Fibroblast of lung (primary cell): ENCODE results near the gene BTBD2. TPM values are rescaled to one million over a fixed set of nuclear protein-coding genes. Genes with fewer than 3 reads are reported as not detected.

ENCODE experiments used
- DNase-seq, 2 donors: peaks; one replicate each; pipeline versions ENCODE4 v3.0.0 to v3.0.0-alpha.2; 2010; ENCODE audit warnings: low read depth in 2 of 2
- H2AFZ ChIP-seq: 2 replicates; pipeline ENCODE4 v1.5.1; 2012; ENCODE audit warnings: low read length, control low read depth, inconsistent platforms
- H3K27ac ChIP-seq: 2 replicates; pipeline ENCODE4 v1.5.1; 2011; ENCODE audit warnings: low read length, control low read depth; ENCODE audit not compliant: insufficient read depth
- H3K27me3 ChIP-seq: 2 replicates; pipeline ENCODE4 v1.5.1; 2011; ENCODE audit warnings: mild to moderate bottlenecking, low read length; ENCODE audit not compliant: control insufficient read depth, insufficient read depth
- H3K36me3 ChIP-seq: 2 replicates; pipeline ENCODE4 v1.5.1; 2011; ENCODE audit warnings: low read length; ENCODE audit not compliant: control insufficient read depth, insufficient read depth
- H3K4me1 ChIP-seq: 2 replicates; pipeline ENCODE4 v1.5.1; 2011; ENCODE audit warnings: low read length; ENCODE audit not compliant: control insufficient read depth, insufficient read depth; ENCODE audit errors: extremely low read depth
- H3K4me2 ChIP-seq: 2 replicates; pipeline ENCODE4 v1.5.1; 2011; ENCODE audit warnings: low read length, control low read depth; ENCODE audit not compliant: insufficient read depth; ENCODE audit errors: extremely low read depth
- H3K4me3 ChIP-seq, 4 experiments: fragments of 200-600 bp in 1 of 4; sonication (generic) in 1 of 4; replicated peaks in 1 of 4; 2 replicates each; pipeline ENCODE4 v1.5.1; 2011 to 2016; ENCODE audit warnings: low read length in 4 of 4, low read depth in 3 of 4, mild to moderate bottlenecking in 3 of 4, control low read depth in 2 of 4, inconsistent platforms in 1 of 4, mixed read lengths in 1 of 4; ENCODE audit not compliant: insufficient read depth in 1 of 4; ENCODE audit errors: control extremely low read depth in 1 of 4
- H3K79me2 ChIP-seq: 2 replicates; pipeline ENCODE4 v1.5.1; 2012; ENCODE audit warnings: mild to moderate bottlenecking, low read length, inconsistent platforms; ENCODE audit not compliant: control insufficient read depth, insufficient read depth
- H3K9ac ChIP-seq: 2 replicates; pipeline ENCODE4 v1.5.1; 2011; ENCODE audit warnings: mild to moderate bottlenecking, low read length, control low read depth; ENCODE audit not compliant: insufficient read depth
- H3K9me3 ChIP-seq: 2 replicates; pipeline ENCODE4 v1.5.1; 2012; ENCODE audit warnings: low read depth, low read length; ENCODE audit not compliant: control insufficient read depth, insufficient read depth
- H4K20me1 ChIP-seq: 2 replicates; pipeline ENCODE4 v1.5.1; 2011; ENCODE audit warnings: low read length; ENCODE audit not compliant: control insufficient read depth, insufficient read depth; ENCODE audit errors: extremely low read depth
- EZH2 ChIP-seq: IDR thresholded peaks from 2 replicates; pipeline ENCODE4 v1.5.1; 2012; ENCODE audit warnings: low read length, control low read depth, mild to moderate bottlenecking; ENCODE audit errors: missing control alignments
- polyA plus RNA-seq, 2 donors: library from polyadenylated mRNA; depleted of rRNA in 1 of 2; stranded (reverse) in 1 of 2; unstranded in 1 of 2; fragments of >200 nt; gene quantifications; 2 replicates each; pipeline ENCODE4 v1.2.1, GENCODE V29; 2011 to 2012; ENCODE audit warnings: missing spikeins in 1 of 2
- total RNA-seq: library from RNA; depleted of rRNA; stranded (reverse); fragments of >200 nt; gene quantifications from 2 replicates; pipeline ENCODE4 v1.2.1, GENCODE V29; 2014
- TF ChIP-seq, protein P1 (sequence below), 2 donors: IDR thresholded peaks in 1 of 2; conservative IDR thresholded peaks in 1 of 2; 1 replicate in 1 of 2; 2 replicates in 1 of 2; pipeline ENCODE4 v1.5.1; 2011 to 2012; ENCODE audit warnings: low read length in 2 of 2, control low read depth in 1 of 2, inconsistent platforms in 1 of 2, low read depth in 1 of 2, mild to moderate bottlenecking in 1 of 2

The BTBD2 gene
- total and polyA plus RNA-seq, 2 donors (not counting 1 experiment from before 2014, with no cell fraction given): 14.0 to 70.2 TPM

DNA sequence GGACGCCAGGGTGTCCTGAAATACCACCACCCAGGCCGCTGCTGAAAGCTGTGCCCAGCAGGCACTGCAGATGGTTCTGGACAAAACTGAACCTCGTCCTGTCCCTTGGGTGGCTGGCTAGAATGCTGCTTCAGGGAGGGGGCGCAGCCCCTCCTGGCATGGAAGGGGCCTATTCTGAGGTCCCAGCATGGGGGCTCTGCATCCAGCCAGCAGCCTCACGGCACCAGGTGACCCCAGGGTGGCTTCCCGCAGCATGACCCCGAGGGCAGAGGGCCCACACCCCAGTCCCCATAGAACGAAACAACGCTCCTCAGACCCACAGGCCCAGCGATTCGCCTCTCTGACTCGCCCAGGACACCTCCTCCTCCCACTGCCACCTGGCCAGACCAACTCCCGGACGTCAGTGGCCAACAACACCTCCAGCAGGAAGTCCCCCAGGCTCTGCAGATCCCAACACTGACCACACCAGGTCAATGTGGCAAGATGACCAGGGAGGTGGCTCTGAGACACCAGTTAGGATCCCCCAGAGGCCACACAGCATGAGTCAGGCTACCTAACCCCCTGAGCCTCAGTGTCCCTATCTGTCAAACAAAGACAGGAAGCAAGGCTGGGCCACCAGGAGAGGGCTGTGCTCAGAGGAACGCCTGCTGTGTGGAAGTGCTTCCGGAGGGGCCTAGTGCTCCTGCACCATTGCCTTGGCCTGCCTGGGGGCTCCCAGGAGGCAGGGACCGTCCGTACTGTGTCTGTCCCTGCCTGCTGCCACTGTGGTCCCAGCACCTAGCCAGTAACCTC is 29.4 kb upstream of the BTBD2 start:
- DNase-seq: no peak
- Histone ChIP-seq H3K36me3 (peaks cover 45% of the 10 kb centered on the region), H3K9me3 (no peaks in the 10 kb centered on the region), H3K4me3 (no peak overlapping the region), H3K4me1 (peaks cover 29% of the 10 kb centered on the region), H4K20me1 (no peaks in the 10 kb centered on the region), H2AFZ (no peak overlapping the region), H3K4me2 (no peak overlapping the region), H3K9ac (no peak overlapping the region), H3K79me2 (peaks cover 27% of the 10 kb centered on the region), H3K27me3 (no peaks in the 10 kb centered on the region), H3K27ac (no peak overlapping the region)
- TF ChIP-seq, protein P1, sequence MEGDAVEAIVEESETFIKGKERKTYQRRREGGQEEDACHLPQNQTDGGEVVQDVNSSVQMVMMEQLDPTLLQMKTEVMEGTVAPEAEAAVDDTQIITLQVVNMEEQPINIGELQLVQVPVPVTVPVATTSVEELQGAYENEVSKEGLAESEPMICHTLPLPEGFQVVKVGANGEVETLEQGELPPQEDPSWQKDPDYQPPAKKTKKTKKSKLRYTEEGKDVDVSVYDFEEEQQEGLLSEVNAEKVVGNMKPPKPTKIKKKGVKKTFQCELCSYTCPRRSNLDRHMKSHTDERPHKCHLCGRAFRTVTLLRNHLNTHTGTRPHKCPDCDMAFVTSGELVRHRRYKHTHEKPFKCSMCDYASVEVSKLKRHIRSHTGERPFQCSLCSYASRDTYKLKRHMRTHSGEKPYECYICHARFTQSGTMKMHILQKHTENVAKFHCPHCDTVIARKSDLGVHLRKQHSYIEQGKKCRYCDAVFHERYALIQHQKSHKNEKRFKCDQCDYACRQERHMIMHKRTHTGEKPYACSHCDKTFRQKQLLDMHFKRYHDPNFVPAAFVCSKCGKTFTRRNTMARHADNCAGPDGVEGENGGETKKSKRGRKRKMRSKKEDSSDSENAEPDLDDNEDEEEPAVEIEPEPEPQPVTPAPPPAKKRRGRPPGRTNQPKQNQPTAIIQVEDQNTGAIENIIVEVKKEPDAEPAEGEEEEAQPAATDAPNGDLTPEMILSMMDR (conservative IDR thresholded peaks at IDR 0.05 in 1 of 2, IDR thresholded peaks at IDR 0.05 in 1 of 2; ENCODE audit: low read depth in 1 of 2, low read length in 2 of 2): no peak
- TF ChIP-seq EZH2: no peak

DNA sequence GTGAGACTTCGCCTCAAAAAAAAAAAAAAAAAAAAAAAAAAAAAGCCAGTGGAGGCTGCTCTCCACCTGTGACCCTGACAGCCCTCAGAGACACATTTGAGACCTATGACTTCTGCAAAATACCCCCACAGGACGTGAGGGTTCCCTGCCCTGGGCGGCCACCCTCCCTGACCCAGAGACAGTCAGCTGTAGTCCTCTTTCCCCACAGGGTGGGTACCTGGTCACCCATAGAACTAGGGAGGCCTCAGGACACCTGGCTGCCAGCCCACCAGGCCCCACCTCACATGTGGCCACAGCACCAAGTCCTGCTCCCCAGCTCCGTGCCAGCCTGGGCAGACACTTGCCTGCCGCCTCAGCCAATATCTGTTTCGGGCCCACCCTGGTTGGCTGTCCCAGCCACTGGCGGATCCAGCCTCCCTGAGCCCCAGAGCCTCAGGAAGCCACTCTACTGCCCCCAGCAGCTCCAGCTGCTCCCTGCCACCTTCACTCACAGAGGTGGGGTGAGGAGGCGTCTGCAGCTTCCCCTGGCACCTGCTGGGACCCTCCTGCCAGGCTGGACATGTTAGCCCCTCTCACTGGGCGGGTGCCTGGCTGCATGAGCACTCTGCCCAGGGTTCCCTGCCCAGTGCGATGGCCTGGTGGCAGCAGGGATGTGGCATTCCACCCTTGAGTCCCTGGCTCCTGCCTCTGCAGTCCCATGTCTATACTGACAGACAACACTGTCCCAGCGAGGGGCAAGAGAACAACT is 28.6 kb upstream of the BTBD2 start:
- Histone ChIP-seq H3K36me3 (peaks cover 46% of the 10 kb centered on the region), H3K27ac (no peak overlapping the region), H3K79me2 (peaks cover 19% of the 10 kb centered on the region)

DNA sequence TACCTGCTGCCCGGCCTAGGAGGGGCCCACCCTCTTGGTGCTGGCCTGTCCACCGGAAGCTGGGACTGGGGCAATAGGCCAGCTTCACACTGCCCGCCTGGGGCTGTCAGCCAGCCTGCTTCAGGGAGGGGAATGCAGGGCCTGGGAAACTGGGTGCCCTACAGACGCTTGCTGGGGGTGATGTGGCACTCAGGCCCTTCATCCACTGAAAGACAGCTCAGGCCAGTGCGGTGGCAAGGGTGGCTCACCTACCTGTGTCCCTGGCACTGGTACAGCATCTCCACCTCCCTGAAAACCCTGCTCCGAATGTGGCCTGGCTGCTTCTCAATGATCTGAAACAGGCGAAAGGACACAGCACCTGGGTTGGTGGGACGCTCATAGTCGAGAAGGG is 27.7 kb upstream of the BTBD2 start:
- no peaks in the 10 kb centered on the region for H3K27me3 ChIP-seq
- no peak overlapping the region for H3K9ac ChIP-seq
- DNase-seq: no peak
- H3K4me3 ChIP-seq: no peak overlapping the region
- no peak overlapping the region for H3K27ac ChIP-seq
- H4K20me1 ChIP-seq: no peaks in the 10 kb centered on the region
- peaks cover 16% of the 10 kb centered on the region for H3K4me1 ChIP-seq
- H3K9me3 ChIP-seq: no peaks in the 10 kb centered on the region
- H2AFZ ChIP-seq: no peak overlapping the region
- H3K4me2 ChIP-seq: no peak overlapping the region
- H3K79me2 ChIP-seq: peaks cover 11% of the 10 kb centered on the region
- H3K36me3 ChIP-seq: peaks cover 41% of the 10 kb centered on the region
- no peak for TF ChIP-seq EZH2
- TF ChIP-seq, protein P1 (conservative IDR thresholded peaks at IDR 0.05 in 1 of 2, IDR thresholded peaks at IDR 0.05 in 1 of 2; ENCODE audit: low read depth in 1 of 2, low read length in 2 of 2): no peak

More for the DNA sequence above, 28.6 kb upstream of the BTBD2 start:
- no peak for DNase-seq
- H2AFZ ChIP-seq: no peak overlapping the region
- H3K4me3 ChIP-seq: no peak overlapping the region
- H3K4me2 ChIP-seq: no peak overlapping the region
- no peaks in the 10 kb centered on the region for H3K27me3 ChIP-seq
- no peaks in the 10 kb centered on the region for H4K20me1 ChIP-seq
- H3K4me1 ChIP-seq: peaks cover 21% of the 10 kb centered on the region
- TF ChIP-seq EZH2: no peak
- TF ChIP-seq, protein P1 (conservative IDR thresholded peaks at IDR 0.05 in 1 of 2, IDR thresholded peaks at IDR 0.05 in 1 of 2; ENCODE audit: low read depth in 1 of 2, low read length in 2 of 2): no peak
- no peak overlapping the region for H3K9ac ChIP-seq
- H3K9me3 ChIP-seq: no peaks in the 10 kb centered on the region
